GM23338 (cell line): ENCODE results near the gene NDST1. TPM values are rescaled to one million over a fixed set of nuclear protein-coding genes. Genes with fewer than 3 reads are reported as not detected.

ENCODE experiments used
- ATAC-seq: fragments of 200-7000 bp; cut with Tn5 transposase; 3 replicates; pipeline ENCODE4 v1.9.1; 2020
- DNase-seq: peaks from one replicate; pipeline ENCODE4 v3.0.0-alpha.2; 2015; ENCODE audit warnings: low spot score
- H2AFZ ChIP-seq: fragments of 200-600 bp; sonication (generic); 2 replicates; pipeline ENCODE4 v1.8.0; 2016; ENCODE audit warnings: antibody characterized with exemption, mild to moderate bottlenecking, moderate library complexity
- H3F3A ChIP-seq: fragments of 200-600 bp; sonication (generic); replicated peaks from 2 replicates; pipeline ENCODE4 v1.8.0; 2017; ENCODE audit warnings: antibody characterized with exemption, mixed run types, low read depth
- H3K27ac ChIP-seq: fragments of 200-600 bp; sonication (generic); 2 replicates; pipeline ENCODE4 v1.6.1; 2016; ENCODE audit warnings: low read depth
- H3K27me3 ChIP-seq: fragments of 200-600 bp; sonication (generic); 2 replicates; pipeline ENCODE4 v1.8.0; 2016; ENCODE audit warnings: mild to moderate bottlenecking, mixed run types, moderate library complexity; ENCODE audit not compliant: insufficient read depth
- H3K36me3 ChIP-seq: fragments of 200-600 bp; sonication (generic); 2 replicates; pipeline ENCODE4 v1.8.0; 2016; ENCODE audit warnings: mild to moderate bottlenecking; ENCODE audit not compliant: insufficient read depth
- H3K4me1 ChIP-seq: fragments of 200-600 bp; sonication (generic); 2 replicates; pipeline ENCODE4 v1.8.0; 2016; ENCODE audit warnings: mild to moderate bottlenecking, moderate library complexity; ENCODE audit not compliant: insufficient read depth
- H3K4me2 ChIP-seq: fragments of 200-600 bp; sonication (generic); 2 replicates; pipeline ENCODE4 v1.7.1; 2017; ENCODE audit warnings: mixed run types
- H3K4me3 ChIP-seq: fragments of 200-600 bp; sonication (generic); 2 replicates; pipeline ENCODE4 v1.6.1; 2016; ENCODE audit warnings: mixed run types
- H3K79me2 ChIP-seq: fragments of 200-600 bp; sonication (generic); replicated peaks from 2 replicates; pipeline ENCODE4 v1.8.0; 2017; ENCODE audit warnings: mild to moderate bottlenecking; ENCODE audit not compliant: insufficient read depth
- H3K9me2 ChIP-seq: fragments of 200-600 bp; sonication (generic); 2 replicates; pipeline ENCODE4 v1.8.0; 2017; ENCODE audit not compliant: insufficient read depth
- H4K20me1 ChIP-seq: fragments of 200-600 bp; sonication (generic); replicated peaks from 2 replicates; pipeline ENCODE4 v1.8.0; 2017; ENCODE audit warnings: mild to moderate bottlenecking; ENCODE audit not compliant: insufficient read depth
- H3K27ac Mint-ChIP-seq: 2 replicates; pipeline ENCODE4 v1.8.0; 2020; ENCODE audit warnings: inconsistent platforms, mild to moderate bottlenecking, moderate library complexity, mixed read lengths
- H3K27me3 Mint-ChIP-seq: 3 replicates; pipeline ENCODE4 v1.8.0; 2022; ENCODE audit warnings: low read depth, mild to moderate bottlenecking, moderate library complexity, mixed read lengths, inconsistent platforms; ENCODE audit not compliant: insufficient read depth, poor library complexity
- H3K36me3 Mint-ChIP-seq: 3 replicates; pipeline ENCODE4 v1.8.0; 2021; ENCODE audit warnings: low read depth, mild to moderate bottlenecking, inconsistent platforms, moderate library complexity, mixed read lengths
- H3K4me1 Mint-ChIP-seq: 3 replicates; pipeline ENCODE4 v1.8.0; 2020; ENCODE audit warnings: mild to moderate bottlenecking, inconsistent platforms, mixed read lengths
- H3K4me3 Mint-ChIP-seq: 3 replicates; pipeline ENCODE4 v1.8.0; 2021; ENCODE audit warnings: moderate library complexity, mild to moderate bottlenecking, inconsistent platforms, mixed read lengths
- H3K9me3 Mint-ChIP-seq: 3 replicates; pipeline ENCODE4 v1.8.0; 2020; ENCODE audit warnings: moderate library complexity, mild to moderate bottlenecking, inconsistent platforms, mixed read lengths
- CREB1 ChIP-seq: fragments of 250-450 bp; sonication (Bioruptor Pico); IDR thresholded peaks from 2 replicates; pipeline ENCODE4 v1.5.0; 2020; ENCODE audit warnings: low read depth, mild to moderate bottlenecking, moderate library complexity
- EZH2 ChIP-seq: fragments of 200-600 bp; sonication (generic); IDR thresholded peaks from one replicate; pipeline ENCODE4 v1.8.0; 2017; ENCODE audit warnings: antibody characterized with exemption, mild to moderate bottlenecking, low read depth; ENCODE audit not compliant: unreplicated experiment
- EZH2phosphoT487 ChIP-seq: fragments of 200-600 bp; sonication (generic); IDR thresholded peaks from one replicate; pipeline ENCODE4 v1.8.1; 2018; ENCODE audit warnings: antibody characterized with exemption; ENCODE audit not compliant: unreplicated experiment
- JUNB ChIP-seq: IDR thresholded peaks from one replicate; pipeline ENCODE4 v1.6.1; 2016; ENCODE audit warnings: antibody characterized with exemption; ENCODE audit not compliant: unreplicated experiment
- NANOG ChIP-seq: IDR thresholded peaks from 2 replicates; pipeline ENCODE4 v1.6.1; 2016; ENCODE audit warnings: antibody characterized with exemption, borderline replicate concordance
- POLR2AphosphoS5 ChIP-seq: IDR thresholded peaks from 2 replicates; pipeline ENCODE4 v1.6.1; 2016; ENCODE audit warnings: antibody characterized with exemption, low read depth
- ZNF114 ChIP-seq: fragments of 250-450 bp; sonication (Bioruptor Pico); IDR thresholded peaks from 2 replicates; pipeline ENCODE4 v1.5.0; 2020; ENCODE audit warnings: mild to moderate bottlenecking, moderate library complexity
- ZNF331 ChIP-seq: fragments of 250-450 bp; sonication (Bioruptor Pico); IDR thresholded peaks from 2 replicates; pipeline ENCODE4 v1.5.0; 2020; ENCODE audit warnings: low read depth, mild to moderate bottlenecking, moderate library complexity
- polyA plus RNA-seq: library from polyadenylated mRNA; unstranded; fragments of >200 nt; fragmentation: Nextera tagmentation; extraction: Ambion mirVana; gene quantifications from 2 replicates; pipeline ENCODE4 v1.2.1, GENCODE V29; 2016
- total RNA-seq: library from RNA; depleted of rRNA; stranded (reverse); fragments of >200 nt; shearing (Covaris generic); gene quantifications from 2 replicates; pipeline ENCODE4 v1.2.3, GENCODE V29; 2014
- TF ChIP-seq, protein P1 (sequence below), 2 experiments: fragments of 200-600 bp in 1 of 2; sonication (generic) in 1 of 2; conservative IDR thresholded peaks; 2 replicates each; pipeline versions ENCODE4 v1.5.1 to v1.6.1; 2016 to 2017; ENCODE audit warnings: antibody characterized with exemption in 2 of 2, low read depth in 2 of 2, mild to moderate bottlenecking in 2 of 2, moderate library complexity in 1 of 2
- TF ChIP-seq, protein P2 (sequence below): IDR thresholded peaks from one replicate; pipeline ENCODE4 v1.6.1; 2018; ENCODE audit warnings: antibody characterized with exemption; ENCODE audit not compliant: unreplicated experiment

Gene NDST1
- total and polyA plus RNA-seq, 2 experiments from 2014 or later, result 7.3 to 85.0 TPM

DNA sequence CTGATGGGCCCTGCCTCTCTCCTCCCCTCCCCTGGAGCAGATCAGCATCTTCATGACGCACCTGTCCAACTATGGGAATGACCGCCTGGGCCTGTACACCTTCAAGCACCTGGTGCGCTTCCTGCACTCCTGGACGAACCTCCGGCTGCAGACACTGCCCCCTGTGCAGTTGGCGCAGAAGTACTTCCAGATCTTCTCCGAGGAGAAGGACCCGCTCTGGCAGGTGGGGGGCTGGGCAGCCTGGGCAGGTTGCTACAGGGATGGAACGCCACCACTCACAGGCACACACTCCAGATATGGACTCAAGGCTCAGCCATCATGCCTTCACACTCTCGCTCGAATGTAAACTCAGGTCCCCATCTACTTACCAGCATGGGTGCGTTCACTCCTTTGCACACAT lies 32.1 kb downstream of the NDST1 start:
- peaks cover 3% of the 10 kb centered on the region; the same call in 1 of the 3 replicates for H3K9me3 Mint-ChIP-seq
- peaks cover 7% of the 10 kb centered on the region; the same call in 1 of the 2 replicates for H3F3A ChIP-seq
- no peaks in the 10 kb centered on the region for H3K27me3 ChIP-seq
- no peak overlapping the region for H3K4me3 ChIP-seq
- no peak overlapping the region for H3K4me2 ChIP-seq
- no peaks in the 10 kb centered on the region for H3K79me2 ChIP-seq
- DNase-seq (no peak), ATAC-seq (no peak)
- no peak overlapping the region for H2AFZ ChIP-seq
- H3K27ac Mint-ChIP-seq, result no peak overlapping the region
- no peak overlapping the region for H3K4me3 Mint-ChIP-seq
- peaks cover 7% of the 10 kb centered on the region for H3K27me3 Mint-ChIP-seq
- no peaks in the 10 kb centered on the region for H3K9me2 ChIP-seq
- TF ChIP-seq EZH2, result no peak
- H3K4me1 Mint-ChIP-seq, result peaks cover 18% of the 10 kb centered on the region
- peaks cover 5% of the 10 kb centered on the region; the same call in 1 of the 2 replicates for H3K4me1 ChIP-seq
- H4K20me1 ChIP-seq, result peaks cover 8% of the 10 kb centered on the region; the same call in 1 of the 2 replicates
- H3K36me3 ChIP-seq, result peaks cover 18% of the 10 kb centered on the region
- H3K27ac ChIP-seq, result no peak overlapping the region
- H3K36me3 Mint-ChIP-seq, result peaks cover 83% of the 10 kb centered on the region

DNA sequence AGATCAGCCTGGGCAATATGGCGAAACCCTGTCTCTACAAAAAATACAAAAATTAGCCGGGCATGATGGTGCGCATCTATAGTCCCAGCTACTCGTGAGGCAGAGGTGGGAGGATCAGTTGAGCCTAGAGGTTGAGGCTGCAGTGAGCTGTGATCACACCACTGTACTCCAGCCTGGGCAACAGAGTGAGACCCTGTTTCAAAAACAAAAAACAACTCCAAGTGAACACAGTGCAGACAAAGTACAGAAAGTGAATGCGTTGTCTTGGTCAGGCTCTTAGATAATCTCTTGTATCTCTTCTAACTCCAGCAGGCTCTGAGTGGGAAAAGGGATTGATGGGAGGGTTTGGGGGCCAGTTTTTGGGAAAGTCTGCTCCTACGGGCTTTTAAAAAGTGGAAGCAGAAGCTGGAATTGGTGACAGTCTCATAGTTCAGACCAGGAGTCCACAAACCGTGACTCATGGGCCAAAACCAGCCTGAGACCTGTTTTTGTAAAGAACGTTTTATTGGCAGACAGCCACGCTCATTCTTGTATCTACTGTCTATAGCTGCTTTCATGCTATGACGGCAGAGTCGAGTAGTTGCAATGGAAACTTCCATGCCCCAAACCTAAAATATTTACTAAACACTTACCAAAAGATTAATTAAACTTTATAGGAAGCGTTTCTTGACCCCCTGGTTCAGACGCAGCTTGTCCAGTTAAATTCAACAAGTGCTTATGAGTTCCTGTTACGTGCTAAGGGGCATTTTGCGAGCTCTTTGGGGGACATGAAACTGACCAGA lies 32.9 kb downstream of the NDST1 start:
- Histone ChIP-seq H3K79me2 (no peaks in the 10 kb centered on the region), H4K20me1 (peaks cover 12% of the 10 kb centered on the region; the same call in 1 of the 2 replicates), H3F3A (peaks cover 7% of the 10 kb centered on the region; the same call in 1 of the 2 replicates), H3K27ac (no peak overlapping the region), H3K4me3 (no peak overlapping the region), H3K4me2 (no peak overlapping the region), H3K27me3 (no peaks in the 10 kb centered on the region), H3K9me2 (no peaks in the 10 kb centered on the region), H3K36me3 (peaks cover 24% of the 10 kb centered on the region), H2AFZ (no peak overlapping the region), H3K4me1 (peaks cover 5% of the 10 kb centered on the region; the same call in 1 of the 2 replicates)
- ATAC-seq (no peak), DNase-seq (no peak)
- H3K36me3 Mint-ChIP-seq, result peaks cover 83% of the 10 kb centered on the region
- H3K27me3 Mint-ChIP-seq, result peaks cover 9% of the 10 kb centered on the region
- peaks cover 18% of the 10 kb centered on the region for H3K4me1 Mint-ChIP-seq
- no peak overlapping the region for H3K4me3 Mint-ChIP-seq
- no peak overlapping the region for H3K27ac Mint-ChIP-seq
- H3K9me3 Mint-ChIP-seq, result peaks cover 3% of the 10 kb centered on the region; the same call in 1 of the 3 replicates
- no peak for TF ChIP-seq ZNF114 (CRISPR knock-in tag)
- TF ChIP-seq EZH2, result no peak
- TF ChIP-seq ZNF331, result no peak
- no peak for TF ChIP-seq NANOG
- TF ChIP-seq POLR2AphosphoS5, result no peak
- TF ChIP-seq EZH2phosphoT487, result no peak
- TF ChIP-seq, protein P1, sequence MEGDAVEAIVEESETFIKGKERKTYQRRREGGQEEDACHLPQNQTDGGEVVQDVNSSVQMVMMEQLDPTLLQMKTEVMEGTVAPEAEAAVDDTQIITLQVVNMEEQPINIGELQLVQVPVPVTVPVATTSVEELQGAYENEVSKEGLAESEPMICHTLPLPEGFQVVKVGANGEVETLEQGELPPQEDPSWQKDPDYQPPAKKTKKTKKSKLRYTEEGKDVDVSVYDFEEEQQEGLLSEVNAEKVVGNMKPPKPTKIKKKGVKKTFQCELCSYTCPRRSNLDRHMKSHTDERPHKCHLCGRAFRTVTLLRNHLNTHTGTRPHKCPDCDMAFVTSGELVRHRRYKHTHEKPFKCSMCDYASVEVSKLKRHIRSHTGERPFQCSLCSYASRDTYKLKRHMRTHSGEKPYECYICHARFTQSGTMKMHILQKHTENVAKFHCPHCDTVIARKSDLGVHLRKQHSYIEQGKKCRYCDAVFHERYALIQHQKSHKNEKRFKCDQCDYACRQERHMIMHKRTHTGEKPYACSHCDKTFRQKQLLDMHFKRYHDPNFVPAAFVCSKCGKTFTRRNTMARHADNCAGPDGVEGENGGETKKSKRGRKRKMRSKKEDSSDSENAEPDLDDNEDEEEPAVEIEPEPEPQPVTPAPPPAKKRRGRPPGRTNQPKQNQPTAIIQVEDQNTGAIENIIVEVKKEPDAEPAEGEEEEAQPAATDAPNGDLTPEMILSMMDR (conservative IDR thresholded peaks at IDR 0.05; ENCODE audit: low read depth in 2 of 2), result no peak
- TF ChIP-seq, protein P2, sequence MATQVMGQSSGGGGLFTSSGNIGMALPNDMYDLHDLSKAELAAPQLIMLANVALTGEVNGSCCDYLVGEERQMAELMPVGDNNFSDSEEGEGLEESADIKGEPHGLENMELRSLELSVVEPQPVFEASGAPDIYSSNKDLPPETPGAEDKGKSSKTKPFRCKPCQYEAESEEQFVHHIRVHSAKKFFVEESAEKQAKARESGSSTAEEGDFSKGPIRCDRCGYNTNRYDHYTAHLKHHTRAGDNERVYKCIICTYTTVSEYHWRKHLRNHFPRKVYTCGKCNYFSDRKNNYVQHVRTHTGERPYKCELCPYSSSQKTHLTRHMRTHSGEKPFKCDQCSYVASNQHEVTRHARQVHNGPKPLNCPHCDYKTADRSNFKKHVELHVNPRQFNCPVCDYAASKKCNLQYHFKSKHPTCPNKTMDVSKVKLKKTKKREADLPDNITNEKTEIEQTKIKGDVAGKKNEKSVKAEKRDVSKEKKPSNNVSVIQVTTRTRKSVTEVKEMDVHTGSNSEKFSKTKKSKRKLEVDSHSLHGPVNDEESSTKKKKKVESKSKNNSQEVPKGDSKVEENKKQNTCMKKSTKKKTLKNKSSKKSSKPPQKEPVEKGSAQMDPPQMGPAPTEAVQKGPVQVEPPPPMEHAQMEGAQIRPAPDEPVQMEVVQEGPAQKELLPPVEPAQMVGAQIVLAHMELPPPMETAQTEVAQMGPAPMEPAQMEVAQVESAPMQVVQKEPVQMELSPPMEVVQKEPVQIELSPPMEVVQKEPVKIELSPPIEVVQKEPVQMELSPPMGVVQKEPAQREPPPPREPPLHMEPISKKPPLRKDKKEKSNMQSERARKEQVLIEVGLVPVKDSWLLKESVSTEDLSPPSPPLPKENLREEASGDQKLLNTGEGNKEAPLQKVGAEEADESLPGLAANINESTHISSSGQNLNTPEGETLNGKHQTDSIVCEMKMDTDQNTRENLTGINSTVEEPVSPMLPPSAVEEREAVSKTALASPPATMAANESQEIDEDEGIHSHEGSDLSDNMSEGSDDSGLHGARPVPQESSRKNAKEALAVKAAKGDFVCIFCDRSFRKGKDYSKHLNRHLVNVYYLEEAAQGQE, result no peak
- TF ChIP-seq CREB1 (CRISPR knock-in tag), result no peak
- no peak for TF ChIP-seq JUNB
